IMR-90 (cell line): ENCODE results near the gene FAM216B. TPM values are rescaled to one million over a fixed set of nuclear protein-coding genes. Genes with fewer than 3 reads are reported as not detected.

Source experiments
- ATAC-seq: fragments of 200-7000 bp; cut with Tn5 transposase; 2 replicates; pipeline ENCODE4 v1.9.1; 2020; ENCODE audit warnings: low read depth, mild to moderate bottlenecking, moderate library complexity
- BruUV-seq: library from RNA; stranded (reverse); fragments of 400-500 nt; replicated peaks from 2 replicates; lab custom pipeline; 2021; lab: Mats Ljungman, UMichigan
- CTCF ChIA-PET: fragments of 300-600 bp; formaldehyde crosslinking; extraction: SDS; loops from one replicate; lab custom pipeline; 2021; ENCODE audit warnings: antibody characterized with exemption; lab: Yijun Ruan, JAX
- POLR2A ChIA-PET: fragments of 300-600 bp; sonication (Branson Sonifier 250); formaldehyde crosslinking; loops from one replicate; lab custom pipeline; 2022; ENCODE audit warnings: antibody characterized with exemption; ENCODE audit not compliant: unreplicated experiment; lab: Charles Lee
- DNase-seq: peaks from one replicate; pipeline ENCODE4 v3.0.0; 2013
- H2AFZ ChIP-seq: replicated peaks from 2 replicates; pipeline ENCODE3; 2013; ENCODE audit warnings: low read length, mild to moderate bottlenecking; ENCODE audit not compliant: poor library complexity
- H2AK5ac ChIP-seq: 2 replicates; pipeline ENCODE4 v1.6.1; 2013; ENCODE audit warnings: low read depth, low read length, inconsistent platforms
- H2AK9ac ChIP-seq: replicated peaks from 2 replicates; pipeline ENCODE3; 2013; ENCODE audit warnings: mild to moderate bottlenecking, low read depth, low read length, moderate library complexity; ENCODE audit not compliant: poor library complexity
- H2BK120ac ChIP-seq: 2 replicates; pipeline ENCODE4 v1.6.1; 2013; ENCODE audit warnings: low read depth, low read length, inconsistent platforms
- H2BK15ac ChIP-seq: 3 replicates; pipeline ENCODE4 v1.6.1; 2013; ENCODE audit warnings: low read depth, low read length, inconsistent platforms
- H2BK20ac ChIP-seq: 2 replicates; pipeline ENCODE4 v1.6.1; 2013; ENCODE audit warnings: low read depth, mild to moderate bottlenecking, inconsistent platforms, low read length, moderate library complexity
- H2BK5ac ChIP-seq: 2 replicates; pipeline ENCODE4 v1.6.1; 2013; ENCODE audit warnings: mild to moderate bottlenecking, low read depth, low read length, inconsistent platforms; ENCODE audit not compliant: poor library complexity, severe bottlenecking
- H3K14ac ChIP-seq: replicated peaks from 2 replicates; pipeline ENCODE4 v1.6.1; 2013; ENCODE audit warnings: low read depth, low read length, inconsistent platforms
- H3K18ac ChIP-seq: 2 replicates; pipeline ENCODE4 v1.6.1; 2013; ENCODE audit warnings: low read depth, low read length, control low read depth
- H3K23ac ChIP-seq: 2 replicates; pipeline ENCODE4 v1.6.1; 2013; ENCODE audit warnings: low read depth, low read length, inconsistent platforms
- H3K27ac ChIP-seq: 2 replicates; pipeline ENCODE4 v1.5.1; 2013; ENCODE audit warnings: mild to moderate bottlenecking, control low read depth, low read length; ENCODE audit not compliant: insufficient read depth
- H3K27me3 ChIP-seq: 2 replicates; pipeline ENCODE4 v1.6.1; 2013; ENCODE audit warnings: low read length; ENCODE audit not compliant: control insufficient read depth, insufficient read depth
- H3K36me3 ChIP-seq: 2 replicates; pipeline ENCODE4 v1.6.1; 2013; ENCODE audit warnings: low read length, mixed read lengths; ENCODE audit not compliant: control insufficient read depth, insufficient read depth
- H3K4ac ChIP-seq: 2 replicates; pipeline ENCODE4 v1.6.1; 2013; ENCODE audit warnings: low read depth, low read length, inconsistent platforms
- H3K4me1 ChIP-seq: 2 replicates; pipeline ENCODE4 v1.6.1; 2013; ENCODE audit warnings: low read length, mixed read lengths; ENCODE audit not compliant: control insufficient read depth, insufficient read depth
- H3K4me2 ChIP-seq: 2 replicates; pipeline ENCODE4 v1.6.1; 2013; ENCODE audit warnings: low read depth, mild to moderate bottlenecking, control low read depth, low read length, moderate library complexity
- H3K4me3 ChIP-seq: 2 replicates; pipeline ENCODE4 v1.5.1; 2013; ENCODE audit warnings: low read depth, mild to moderate bottlenecking, control low read depth, low read length, moderate library complexity; ENCODE audit not compliant: insufficient read depth
- H3K56ac ChIP-seq: 2 replicates; pipeline ENCODE4 v1.6.1; 2013; ENCODE audit warnings: low read length, inconsistent platforms; ENCODE audit not compliant: insufficient read depth; ENCODE audit errors: extremely low read depth
- H3K79me1 ChIP-seq, 2 experiments: 2 replicates each; pipeline ENCODE4 v1.6.1; 2013; ENCODE audit warnings: low read length in 2 of 2, inconsistent platforms in 1 of 2, low read depth in 1 of 2
- H3K9ac ChIP-seq: 2 replicates; pipeline ENCODE4 v1.6.1; 2013; ENCODE audit warnings: low read depth, low read length, control low read depth
- H3K9me1 ChIP-seq: 2 replicates; pipeline ENCODE4 v1.6.1; 2013; ENCODE audit warnings: low read length, inconsistent platforms; ENCODE audit not compliant: insufficient read depth
- H3K9me3 ChIP-seq: 2 replicates; pipeline ENCODE4 v1.6.1; 2013; ENCODE audit warnings: low read length; ENCODE audit not compliant: control insufficient read depth, insufficient read depth
- H4K20me1 ChIP-seq: 2 replicates; pipeline ENCODE4 v1.6.1; 2013; ENCODE audit warnings: low read length, inconsistent platforms; ENCODE audit not compliant: insufficient read depth
- H4K5ac ChIP-seq: 2 replicates; pipeline ENCODE4 v1.6.1; 2013; ENCODE audit warnings: mild to moderate bottlenecking, low read depth, low read length, control low read depth
- H4K8ac ChIP-seq, 2 experiments: 2 replicates each; pipeline ENCODE4 v1.6.1; 2013; ENCODE audit warnings: low read depth in 2 of 2, low read length in 2 of 2, control low read depth in 1 of 2, inconsistent platforms in 1 of 2
- H4K91ac ChIP-seq: 2 replicates; pipeline ENCODE4 v1.6.1; 2013; ENCODE audit warnings: low read depth, low read length, inconsistent platforms; ENCODE audit not compliant: insufficient read depth
- RFX5 ChIP-seq: IDR thresholded peaks from 2 replicates; pipeline ENCODE4 v1.8.0; 2012; ENCODE audit warnings: low read depth, mild to moderate bottlenecking, low read length, moderate library complexity
- WGBS, 2 experiments: methylation state at CpG; one replicate each; pipeline versions ENCODE4 v1.1.5 to v1.1.7; 2013; ENCODE audit warnings: missing lambda C conversion rate in 2 of 2; ENCODE audit not compliant: insufficient read length in 1 of 2; ENCODE audit errors: extremely low coverage in 2 of 2; 5-methylcytosine and 5-hydroxymethylcytosine counted together
- dilution Hi-C: fragments of 300-500 bp; cut with HindIII; formaldehyde crosslinking; loops from one replicate; pipeline ENCODE4 v1.14.3; 2018; ENCODE audit warnings: low sequenced_read_pairs; ENCODE audit not compliant: unreplicated experiment
- in situ Hi-C: fragments of 300-500 bp; cut with MboI; formaldehyde crosslinking; loops from 3 replicates; pipeline ENCODE4 v1.14.3; 2019; ENCODE audit warnings: low sequenced_read_pairs, inconsistent platforms, mixed read lengths
- intact Hi-C: fragments of 100-400 bp; cut with micrococcal nuclease; formaldehyde crosslinking; loops from 2 replicates; pipeline ENCODE4 v1.10.0; 2022
- polyA plus RNA-seq, 3 experiments: library from polyadenylated mRNA; depleted of rRNA; stranded (reverse); fragments of >200 nt; gene quantifications; 2 replicates each; pipeline ENCODE4 v1.2.3, GENCODE V29; 2012; ENCODE audit warnings: low replicate concordance in 1 of 3
- total RNA-seq: library from RNA; depleted of rRNA; stranded (reverse); fragments of >200 nt; gene quantifications from 2 replicates; pipeline ENCODE4 v1.2.3, GENCODE V29; 2012
- TF ChIP-seq, protein P1 (sequence below): fragments of 150-350 bp; IDR thresholded peaks from 2 replicates; pipeline ENCODE4 v1.6.1; 2016; ENCODE audit warnings: low read depth, mild to moderate bottlenecking, low read length, moderate library complexity, borderline replicate concordance

Gene FAM216B
- total and polyA plus RNA-seq, 2 of the 4 experiments (the other 2 are of a cell fraction), result not detected

DNA sequence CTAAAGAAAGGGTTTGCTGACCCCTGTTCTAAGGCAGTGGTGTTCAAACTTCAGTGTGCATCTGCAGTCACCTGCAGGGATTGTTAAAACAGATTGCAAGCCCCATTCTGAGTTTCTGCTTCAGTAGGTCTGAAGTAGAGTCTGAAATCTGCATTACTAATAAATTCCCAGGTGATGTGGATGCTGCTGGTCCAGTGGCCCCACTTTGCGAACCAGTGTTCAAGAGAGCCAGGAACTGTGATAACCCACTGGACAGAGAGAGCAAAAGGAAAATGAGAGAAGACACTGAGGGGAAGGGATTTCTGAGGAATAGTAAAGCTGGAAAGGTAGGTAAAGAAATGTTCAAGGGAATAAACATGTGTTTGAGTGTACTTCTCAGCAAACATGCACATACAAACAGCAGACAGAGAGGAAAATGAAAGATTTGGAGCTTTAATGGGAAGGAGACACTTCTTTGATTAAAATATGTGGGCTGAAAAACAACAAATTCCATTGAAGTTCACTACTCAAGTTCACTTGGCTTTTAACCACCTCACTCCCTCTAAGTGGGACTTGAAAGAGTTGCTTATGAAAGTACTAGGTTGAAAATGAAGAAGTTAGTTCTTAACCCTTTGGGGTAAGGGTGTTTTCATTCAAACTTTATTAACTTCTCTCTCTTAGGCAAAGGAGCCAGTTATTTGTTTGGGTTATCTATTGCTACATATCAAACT, 26.4 kb upstream of the FAM216B start:
- Histone ChIP-seq H2AFZ (no peak overlapping the region), H3K4ac (no peak overlapping the region), H3K36me3 (no peaks in the 10 kb centered on the region), H3K23ac (no peak overlapping the region), H2BK120ac (no peak overlapping the region), H4K91ac (no peak overlapping the region), H3K4me1 (peaks cover 2% of the 10 kb centered on the region; the same call in 1 of the 2 replicates), H3K27ac (no peak overlapping the region), H3K14ac (no peak overlapping the region), H4K20me1 (no peaks in the 10 kb centered on the region), H2AK5ac (no peak overlapping the region), H3K9me1 (no peaks in the 10 kb centered on the region), H2BK5ac (no peak overlapping the region), H3K56ac (no peak overlapping the region), H3K9ac (no peak overlapping the region), H3K18ac (no peak overlapping the region), H3K79me1 (no peaks in the 10 kb centered on the region), H2AK9ac (no peak overlapping the region), H3K4me3 (no peak overlapping the region), H2BK20ac (no peak overlapping the region), H4K5ac (no peak overlapping the region), H4K8ac (no peak overlapping the region), H3K27me3 (no peaks in the 10 kb centered on the region), H2BK15ac (no peak overlapping the region), H3K9me3 (no peaks in the 10 kb centered on the region), H3K4me2 (no peak overlapping the region)
- DNase-seq (no peak), ATAC-seq (peak; percentile 56)
- TF ChIP-seq RFX5, result no peak
- TF ChIP-seq, protein P1, sequence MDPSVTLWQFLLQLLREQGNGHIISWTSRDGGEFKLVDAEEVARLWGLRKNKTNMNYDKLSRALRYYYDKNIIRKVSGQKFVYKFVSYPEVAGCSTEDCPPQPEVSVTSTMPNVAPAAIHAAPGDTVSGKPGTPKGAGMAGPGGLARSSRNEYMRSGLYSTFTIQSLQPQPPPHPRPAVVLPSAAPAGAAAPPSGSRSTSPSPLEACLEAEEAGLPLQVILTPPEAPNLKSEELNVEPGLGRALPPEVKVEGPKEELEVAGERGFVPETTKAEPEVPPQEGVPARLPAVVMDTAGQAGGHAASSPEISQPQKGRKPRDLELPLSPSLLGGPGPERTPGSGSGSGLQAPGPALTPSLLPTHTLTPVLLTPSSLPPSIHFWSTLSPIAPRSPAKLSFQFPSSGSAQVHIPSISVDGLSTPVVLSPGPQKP, result no peak
- BruUV-seq, result no TSS peak
- intact Hi-C loops (no loop called here), dilution Hi-C loops (no loop called here), in situ Hi-C loops (no loop called here)
- ChIA-PET POLR2A (no interaction called here), CTCF (no interaction called here)
- no CpG with 5 or more reads among the region's 1 CpG for WGBS, 2 experiments
